ES-I3 (cell line): ENCODE measurements around the gene UCKL1.
A peak's percentile ranks its signal among the peaks of the same experiment; 100 is the strongest.

Source experiments
- H3K36me3 ChIP-seq: 2 replicates; pipeline ENCODE4 v1.6.1; 2013; ENCODE audit warnings: mild to moderate bottlenecking, low read length, control low read depth, moderate library complexity; ENCODE audit not compliant: insufficient read depth
- H3K4me1 ChIP-seq: 2 replicates; pipeline ENCODE4 v1.6.1; 2013; ENCODE audit warnings: mild to moderate bottlenecking, control low read depth, low read length; ENCODE audit not compliant: insufficient read depth
- H3K9ac ChIP-seq: 2 replicates; pipeline ENCODE4 v1.6.1; 2013; ENCODE audit warnings: low read depth, mild to moderate bottlenecking, low read length, moderate library complexity
- H3K9me3 ChIP-seq: 2 replicates; pipeline ENCODE4 v1.6.1; 2013; ENCODE audit warnings: mild to moderate bottlenecking, low read length, moderate library complexity; ENCODE audit not compliant: control insufficient read depth, insufficient read depth

The UCKL1 gene

DNA sequence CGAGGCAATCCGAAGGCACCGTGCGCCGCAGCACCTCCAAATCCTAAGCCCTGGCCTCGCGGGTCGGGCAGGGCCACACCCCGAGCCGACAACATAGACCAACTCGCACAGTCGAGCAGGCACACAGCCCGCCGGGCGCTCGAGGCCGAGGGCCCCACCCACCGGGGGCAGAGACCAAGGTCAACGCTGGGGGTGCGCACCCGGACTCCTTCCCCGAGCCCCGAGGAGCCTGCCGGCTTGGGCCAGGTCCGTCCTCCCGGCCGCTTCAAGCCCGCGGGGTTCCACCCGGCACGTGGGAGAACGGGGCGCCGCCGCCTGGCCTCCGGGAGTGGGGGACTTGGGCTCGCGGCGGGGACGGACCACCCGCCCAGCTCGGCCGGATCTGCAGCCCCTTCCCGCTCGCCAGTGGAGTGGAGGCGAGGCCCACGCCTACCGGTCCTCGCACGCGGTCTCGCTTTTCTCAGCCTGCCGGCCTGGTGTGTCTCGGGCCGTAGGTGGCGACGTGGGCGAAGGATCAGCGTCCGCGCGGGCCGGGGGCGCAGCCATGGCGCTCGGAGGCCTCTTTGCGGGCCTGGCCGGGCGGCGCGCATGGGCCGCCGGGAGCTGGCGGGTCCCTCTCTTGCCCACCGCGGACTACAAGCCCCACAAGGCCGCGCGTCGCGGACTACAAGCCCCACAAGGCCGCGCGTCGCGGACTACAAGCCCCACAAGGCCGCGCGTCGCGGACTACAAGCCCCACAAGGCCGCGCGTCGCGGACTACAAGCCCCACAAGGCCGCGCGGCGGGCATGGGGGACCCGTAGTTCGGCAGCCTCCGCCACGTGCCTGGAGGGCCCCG is at the start of gene UCKL1:
UCKL1 (minus strand) TSS at position 590 of the 837 bp plus-strand sequence; CDS start at position 546, 44 bp downstream.
- H3K9me3 ChIP-seq, result no peaks in the 10 kb centered on the region
- peak within 1 kb of the TSS; percentile 94 for H3K9ac ChIP-seq
- H3K4me1 ChIP-seq, result peaks cover 17% of the 10 kb centered on the region
- peaks cover 3% of the 10 kb centered on the region; the same call in 1 of the 2 replicates for H3K36me3 ChIP-seq

DNA sequence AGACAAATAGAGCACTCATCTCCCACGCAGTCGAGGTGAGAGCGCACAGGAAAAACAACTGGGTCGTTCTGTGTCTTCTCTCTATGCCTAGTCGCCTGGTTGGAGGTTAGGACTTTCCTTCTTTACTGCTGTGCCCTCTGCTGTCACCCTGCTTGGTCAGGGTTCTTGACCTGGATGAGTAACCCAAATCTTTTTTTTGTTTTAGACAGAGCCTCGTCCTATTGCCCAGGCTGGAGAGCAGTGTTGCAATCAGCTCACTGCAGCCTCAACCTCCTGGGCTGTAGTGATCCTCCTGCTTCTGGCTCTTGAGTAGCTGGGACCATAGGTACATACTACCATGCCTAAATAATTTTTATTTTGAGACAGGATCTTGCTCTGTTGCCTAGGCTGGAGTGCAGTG is 49.2 kb upstream of the UCKL1 start:
- peaks cover 8% of the 10 kb centered on the region; the same call in 1 of the 2 replicates for H3K36me3 ChIP-seq
- H3K9ac ChIP-seq, result no peak overlapping the region
- no peaks in the 10 kb centered on the region for H3K4me1 ChIP-seq
- H3K9me3 ChIP-seq, result peaks cover 6% of the 10 kb centered on the region; the same call in 1 of the 2 replicates

DNA sequence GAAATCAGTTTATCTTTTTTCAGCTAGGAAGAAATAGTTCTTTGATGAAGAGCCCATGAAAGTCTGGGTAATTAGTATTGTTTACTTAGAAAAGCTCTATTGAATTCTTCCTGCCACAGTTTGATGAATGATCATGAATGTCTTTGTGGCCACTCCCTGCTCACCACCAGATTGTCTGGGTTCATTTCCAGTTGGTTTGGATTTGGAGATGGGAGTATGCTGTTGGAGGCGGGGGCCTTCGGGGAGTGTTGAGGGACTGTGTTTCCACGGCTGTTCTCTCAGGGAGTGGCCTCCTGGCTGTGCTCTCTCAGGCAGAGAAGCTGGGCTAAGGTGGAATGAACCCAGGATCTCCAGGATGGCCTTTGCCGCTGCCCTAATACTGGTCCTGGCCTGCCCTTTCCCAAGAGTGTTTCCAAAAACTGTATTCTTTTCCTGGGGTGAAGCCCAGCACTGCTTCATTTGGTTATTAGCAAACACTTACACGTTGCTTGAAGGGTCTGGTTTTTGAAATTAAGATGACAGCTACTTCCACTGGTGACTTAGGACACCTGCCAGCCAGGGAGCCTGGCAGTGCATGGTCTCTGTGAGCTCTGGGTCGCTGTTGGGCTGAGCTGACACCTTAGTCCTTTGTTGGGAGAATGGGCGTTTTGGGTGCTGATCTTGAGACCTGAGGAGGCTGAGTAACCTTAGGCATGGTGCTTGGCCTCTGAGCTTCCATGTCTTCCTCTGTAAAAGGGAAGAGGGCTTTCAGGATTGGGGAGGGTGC is 47.9 kb upstream of the UCKL1 start:
- no peaks in the 10 kb centered on the region for H3K4me1 ChIP-seq
- H3K36me3 ChIP-seq, result peaks cover 7% of the 10 kb centered on the region; the same call in 1 of the 2 replicates
- no peak overlapping the region for H3K9ac ChIP-seq

DNA sequence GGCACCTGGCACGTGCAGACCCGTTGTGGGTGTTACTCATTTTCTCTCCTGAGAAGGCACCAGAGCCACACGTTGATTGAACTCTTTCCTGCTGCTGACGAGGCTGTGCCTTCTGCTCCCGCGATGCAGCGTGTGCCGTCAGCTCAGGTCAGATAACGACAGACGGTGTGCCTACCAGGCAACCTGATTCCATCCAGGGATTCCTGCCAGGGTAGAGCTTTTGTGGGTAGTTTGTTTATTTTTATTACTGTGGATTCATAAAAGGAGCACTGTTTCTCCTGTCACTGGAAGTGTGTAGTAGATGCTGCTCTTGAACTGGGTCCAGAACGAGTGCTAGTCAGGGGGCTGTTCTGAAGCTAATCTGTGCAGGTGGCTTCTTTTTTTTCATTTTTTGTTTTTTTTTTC is 45.4 kb upstream of the UCKL1 start:
- Histone ChIP-seq H3K9me3 (no peaks in the 10 kb centered on the region), H3K36me3 (peaks cover 7% of the 10 kb centered on the region; the same call in 1 of the 2 replicates), H3K9ac (no peak overlapping the region), H3K4me1 (no peaks in the 10 kb centered on the region)

More for the DNA sequence above, 47.9 kb upstream of the UCKL1 start:
- H3K9me3 ChIP-seq, result peaks cover 6% of the 10 kb centered on the region; the same call in 1 of the 2 replicates

DNA sequence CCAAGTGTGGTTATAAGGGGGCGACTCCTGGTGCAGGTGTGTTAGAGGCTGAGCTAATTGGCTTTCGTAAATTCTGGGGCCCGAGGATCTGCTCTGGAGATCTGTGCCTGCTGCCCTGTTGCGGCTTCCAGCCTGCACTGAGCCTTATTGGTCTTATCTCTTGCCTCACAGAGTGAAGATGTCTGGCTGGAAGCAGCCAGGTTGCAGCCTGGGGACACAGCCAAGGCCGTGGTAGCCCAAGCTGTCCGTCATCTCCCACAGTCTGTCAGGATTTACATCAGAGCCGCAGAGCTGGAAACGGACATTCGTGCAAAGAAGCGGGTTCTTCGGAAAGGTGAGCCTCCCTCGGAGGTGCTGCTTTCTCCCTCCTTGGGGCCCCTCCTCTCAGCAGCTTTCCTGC is 44.7 kb upstream of the UCKL1 start:
- Histone ChIP-seq H3K36me3 (peaks cover 6% of the 10 kb centered on the region; the same call in 1 of the 2 replicates), H3K4me1 (no peaks in the 10 kb centered on the region), H3K9me3 (no peaks in the 10 kb centered on the region), H3K9ac (no peak overlapping the region)

DNA sequence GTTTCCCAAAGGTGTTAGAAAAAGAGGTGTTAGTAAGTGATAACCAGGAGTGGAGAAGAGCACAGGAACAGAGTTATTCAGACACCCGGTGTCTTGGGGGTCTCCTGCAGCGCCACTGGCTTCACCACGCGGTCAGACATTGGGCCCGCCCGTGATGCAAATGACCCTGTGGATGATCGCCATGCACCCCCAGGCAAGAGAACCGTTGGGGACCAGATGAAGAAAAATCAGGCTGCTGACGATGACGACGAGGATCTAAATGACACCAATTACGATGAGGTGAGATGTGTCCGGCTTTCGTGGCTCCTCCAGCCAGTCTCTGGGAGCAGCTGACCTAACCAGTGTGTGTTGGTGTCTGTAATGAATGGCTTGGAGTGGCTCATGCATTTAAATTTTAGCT is 26.7 kb upstream of the UCKL1 start:
- Histone ChIP-seq H3K9ac (no peak overlapping the region), H3K9me3 (no peaks in the 10 kb centered on the region), H3K4me1 (peaks cover 14% of the 10 kb centered on the region), H3K36me3 (peaks cover 22% of the 10 kb centered on the region)

DNA sequence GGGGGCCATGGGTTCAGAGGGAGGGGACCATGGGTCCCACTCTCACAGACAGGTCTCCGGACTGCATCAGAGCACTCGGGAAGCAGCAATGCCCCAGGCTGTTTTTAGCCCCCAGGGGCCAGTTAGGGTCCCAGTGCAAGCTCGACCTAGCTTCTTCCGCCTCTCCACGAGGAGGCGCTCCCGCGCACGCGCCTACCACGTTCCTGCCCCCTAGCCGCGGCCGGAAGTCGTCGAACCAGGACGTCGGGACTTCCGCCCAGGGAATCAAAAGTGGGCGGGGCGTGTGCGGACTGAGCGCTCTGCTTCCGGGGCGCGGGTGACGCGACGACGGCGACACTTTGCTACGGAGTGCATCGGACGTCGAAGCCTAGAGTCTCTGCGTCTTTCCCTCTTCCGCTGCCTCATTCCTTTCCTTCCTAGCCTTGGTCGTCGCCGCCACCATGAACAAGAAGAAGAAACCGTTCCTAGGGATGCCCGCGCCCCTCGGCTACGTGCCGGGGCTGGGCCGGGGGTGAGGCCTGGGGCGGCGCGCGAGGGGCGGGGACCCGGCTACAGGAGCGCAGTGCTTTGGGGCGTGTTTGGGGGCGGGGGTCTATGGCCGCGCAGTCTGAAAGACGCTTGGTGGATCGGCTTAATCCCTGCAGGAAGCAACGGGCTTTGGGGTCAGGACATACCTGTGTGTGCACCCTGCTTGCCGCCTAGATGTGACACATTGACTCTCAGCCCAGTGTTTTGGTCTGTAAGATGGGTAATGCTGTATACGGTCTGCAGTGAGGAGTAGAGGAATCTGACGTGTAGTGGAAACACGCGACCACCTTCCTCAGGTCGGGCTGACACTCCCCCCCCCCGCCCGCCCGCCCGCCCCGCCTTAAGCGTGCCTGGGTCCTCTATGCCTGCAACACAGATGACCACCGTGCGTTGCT is 24.9 kb upstream of the UCKL1 start, which contains the start of gene PRPF6:
PRPF6 (plus strand) TSS at position 327 of the 923 bp plus-strand sequence; CDS start at position 441, 114 bp downstream.
- H3K9ac ChIP-seq, result peak within 1 kb of the TSS; percentile 75
- peaks cover 15% of the 10 kb centered on the region for H3K4me1 ChIP-seq
- peaks cover 22% of the 10 kb centered on the region for H3K36me3 ChIP-seq
- H3K9me3 ChIP-seq, result no peaks in the 10 kb centered on the region

DNA sequence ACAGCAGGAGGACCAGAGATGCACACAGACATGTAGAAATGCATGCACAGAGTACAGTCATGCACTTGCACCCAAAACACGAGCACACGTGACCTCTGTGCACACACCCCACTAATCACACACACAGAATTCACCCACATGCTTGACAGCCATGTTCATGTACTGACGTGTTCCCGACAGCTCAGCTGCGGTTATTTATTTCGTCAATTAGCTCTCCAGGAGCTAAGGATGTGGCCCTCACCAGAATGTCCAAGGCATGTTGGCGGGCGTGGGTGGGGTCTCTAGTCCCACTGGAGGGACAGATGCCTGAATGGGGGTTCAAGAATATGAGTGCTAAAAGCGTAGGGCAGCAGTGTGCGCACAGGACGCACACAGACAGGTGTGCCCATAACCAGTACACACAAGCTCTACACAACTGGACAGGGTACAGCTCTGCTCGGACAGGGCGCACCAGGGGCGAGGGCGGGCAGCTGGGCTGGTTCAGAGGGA is 24.1 kb upstream of the UCKL1 start:
- H3K4me1 ChIP-seq, result peaks cover 15% of the 10 kb centered on the region
- peak overlapping the region; percentile 75 for H3K9ac ChIP-seq
- peaks cover 20% of the 10 kb centered on the region for H3K36me3 ChIP-seq
- no peaks in the 10 kb centered on the region for H3K9me3 ChIP-seq

DNA sequence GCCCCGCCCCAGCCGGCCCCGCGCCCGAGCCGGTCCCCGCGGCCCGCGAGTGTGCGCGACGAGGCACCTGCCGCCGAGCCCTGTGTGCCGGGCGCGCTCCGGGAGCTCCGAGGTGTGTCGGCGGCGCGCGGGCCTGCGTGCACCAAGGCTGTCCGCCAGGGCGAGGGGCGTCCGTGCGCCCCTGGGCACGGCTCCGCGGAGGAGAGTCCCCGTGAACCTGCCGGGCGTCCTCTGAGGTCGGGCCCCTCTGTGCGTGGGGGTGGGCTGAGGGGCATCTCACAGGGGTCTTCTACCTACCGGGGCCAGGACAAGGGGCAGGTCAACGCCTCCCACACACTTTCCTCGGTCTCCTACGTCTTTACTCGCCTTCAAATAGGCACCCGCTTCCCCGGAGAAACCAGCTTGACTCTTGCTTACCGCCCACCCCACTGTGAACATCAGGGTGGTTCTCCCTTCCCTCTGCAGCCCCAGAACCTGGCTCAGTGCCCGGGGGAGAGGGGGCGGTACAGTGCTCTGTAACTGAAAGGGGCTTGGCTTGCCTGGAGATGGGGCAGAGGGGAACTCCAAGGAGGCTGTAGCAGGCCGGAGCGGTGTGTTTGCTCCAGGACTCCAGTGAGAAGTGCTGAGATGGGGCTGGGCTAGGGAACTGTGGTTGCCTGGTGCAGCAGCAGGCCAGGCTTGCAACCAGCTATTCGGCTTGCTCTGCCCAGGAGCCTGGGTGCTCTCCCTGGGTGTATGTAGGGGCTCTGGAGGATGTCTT is 23.5 kb upstream of the UCKL1 start, which contains the start of gene SAMD10:
SAMD10 (minus strand) TSS at position 86 of the 760 bp plus-strand sequence. CDS start 175 bp downstream, outside the sequence.
- Histone ChIP-seq H3K4me1 (peaks cover 15% of the 10 kb centered on the region), H3K9me3 (no peaks in the 10 kb centered on the region), H3K9ac (peak within 1 kb of the TSS; percentile 75), H3K36me3 (peaks cover 14% of the 10 kb centered on the region)

DNA sequence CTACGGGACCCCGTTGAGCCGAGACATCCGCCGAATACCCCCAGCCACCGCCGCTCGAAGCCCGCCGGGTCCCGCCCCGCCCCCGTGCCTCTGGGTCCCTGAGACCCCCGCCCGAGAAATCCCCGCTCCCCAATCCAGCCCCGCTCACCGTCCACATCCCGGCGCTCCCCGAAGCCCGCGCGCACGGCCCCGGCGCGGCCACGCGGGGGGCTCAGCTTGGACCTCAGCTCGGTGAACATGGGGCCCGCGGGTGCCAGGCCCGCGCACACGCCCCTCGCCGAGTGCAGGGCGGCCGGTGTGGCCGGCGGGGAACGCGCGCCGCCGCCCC is 23.0 kb upstream of the UCKL1 start:
- H3K36me3 ChIP-seq, result peaks cover 8% of the 10 kb centered on the region; the same call in 1 of the 2 replicates
- H3K9me3 ChIP-seq, result no peaks in the 10 kb centered on the region
- peaks cover 15% of the 10 kb centered on the region for H3K4me1 ChIP-seq
- H3K9ac ChIP-seq, result peak overlapping the region; percentile 75

DNA sequence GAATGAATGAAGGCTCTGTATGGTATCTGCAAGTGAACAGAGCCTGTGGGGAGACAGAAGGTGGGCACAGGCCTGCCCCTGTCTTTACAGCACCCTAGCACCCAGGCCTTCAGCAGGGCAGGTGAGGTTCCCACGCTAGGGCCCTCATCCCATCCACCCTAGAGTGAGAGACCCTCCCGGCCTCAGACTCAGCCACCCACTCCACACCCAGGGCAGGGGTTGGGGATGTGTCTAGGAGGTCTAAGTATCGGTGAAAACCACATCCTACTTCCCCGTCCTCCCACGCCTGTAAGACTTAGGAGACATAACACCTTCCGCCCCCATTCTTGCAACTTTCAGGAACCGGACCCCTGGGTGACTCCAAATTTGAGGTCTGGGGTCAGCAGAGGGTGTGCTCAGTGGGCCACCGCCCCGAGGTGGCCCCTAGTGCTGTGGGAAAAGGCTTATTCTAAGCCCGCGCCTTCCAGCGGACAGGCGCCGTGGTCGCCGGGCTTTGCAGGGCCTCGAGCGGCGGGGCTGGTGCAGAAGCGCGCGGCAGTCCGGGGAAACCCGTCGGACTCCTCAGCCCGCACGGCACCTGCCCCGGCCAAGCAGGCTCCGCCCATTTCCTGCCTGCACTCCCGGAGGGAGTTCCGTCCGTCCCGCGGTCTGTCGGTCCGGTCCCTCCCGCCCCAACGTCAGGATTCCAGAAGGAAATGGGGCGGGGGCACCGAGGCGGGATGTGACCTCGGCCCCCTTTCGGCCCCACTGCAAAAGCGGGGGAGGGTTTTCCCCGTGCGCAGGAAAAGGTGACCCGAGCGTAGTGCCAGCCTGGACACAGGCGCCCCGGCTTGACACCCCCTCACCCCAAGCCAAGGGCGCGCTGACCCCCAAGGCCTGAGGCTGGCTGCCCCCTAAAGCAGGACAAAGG is 22.4 kb upstream of the UCKL1 start:
- H3K9me3 ChIP-seq, result no peaks in the 10 kb centered on the region
- peak overlapping the region; percentile 75 for H3K9ac ChIP-seq
- peaks cover 7% of the 10 kb centered on the region; the same call in 1 of the 2 replicates for H3K36me3 ChIP-seq
- H3K4me1 ChIP-seq, result peaks cover 15% of the 10 kb centered on the region

DNA sequence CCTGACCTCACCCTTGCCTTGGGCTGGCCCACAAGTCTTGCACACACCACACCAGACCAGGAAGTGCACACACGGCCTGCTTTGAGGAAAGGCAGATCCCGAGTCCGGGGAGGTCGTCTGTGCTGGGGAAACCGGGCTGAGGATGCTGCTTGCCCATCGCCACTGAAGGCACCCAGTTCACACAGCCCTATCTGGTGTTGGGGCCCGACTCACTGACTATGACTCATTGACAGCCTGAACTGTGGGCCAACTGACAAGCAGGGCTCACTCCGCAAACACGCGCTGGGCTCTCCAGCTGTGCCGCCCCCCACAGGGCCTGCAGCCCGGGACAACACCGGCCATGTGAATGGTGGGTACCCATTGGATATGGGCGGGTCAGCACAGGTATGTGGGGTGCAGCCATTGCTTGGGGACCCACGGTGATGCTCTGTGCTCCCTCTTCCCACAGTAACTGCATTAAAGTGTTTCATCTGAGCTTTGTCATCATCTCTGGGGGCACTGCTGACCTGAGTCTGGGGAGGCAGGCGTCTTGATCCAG is 21.6 kb upstream of the UCKL1 start:
- H3K9me3 ChIP-seq, result no peaks in the 10 kb centered on the region
- H3K36me3 ChIP-seq, result peaks cover 4% of the 10 kb centered on the region; the same call in 1 of the 2 replicates
- peaks cover 15% of the 10 kb centered on the region for H3K4me1 ChIP-seq
- no peak overlapping the region for H3K9ac ChIP-seq
